WTC11 (cell line): ENCODE data around the gene PCSK4. TPM values are rescaled to one million over a fixed set of nuclear protein-coding genes. Genes with fewer than 3 reads are reported as not detected.

ENCODE experiments used
- ATAC-seq: fragments of 200-7000 bp; cut with Tn5 transposase; 2 replicates; pipeline ENCODE4 v1.10.0; 2021; ENCODE audit warnings: mild to moderate bottlenecking, moderate library complexity
- CTCF ChIA-PET: fragments of 300-600 bp; sonication (Branson Sonifier 250); formaldehyde crosslinking; loops from one replicate; lab custom pipeline; 2021; ENCODE audit warnings: antibody characterized with exemption; lab: Charles Lee
- POLR2A ChIA-PET: fragments of 350-600 bp; sonication (Branson Sonifier 250); formaldehyde crosslinking; loops from one replicate; lab custom pipeline; 2021; ENCODE audit warnings: antibody characterized with exemption; lab: Charles Lee
- DNase-seq: peaks from one replicate; pipeline ENCODE4 v3.0.0; 2021; ENCODE audit warnings: low spot score
- H3K27ac Mint-ChIP-seq: 2 replicates; pipeline ENCODE4 v1.8.0; 2021; ENCODE audit warnings: mixed read lengths
- H3K27me3 Mint-ChIP-seq: 2 replicates; pipeline ENCODE4 v1.8.0; 2021; ENCODE audit warnings: low read depth, mild to moderate bottlenecking, moderate library complexity, mixed read lengths
- H3K36me3 Mint-ChIP-seq: 2 replicates; pipeline ENCODE4 v1.8.0; 2021; ENCODE audit warnings: mixed read lengths
- H3K4me1 Mint-ChIP-seq: 2 replicates; pipeline ENCODE4 v1.8.0; 2022; ENCODE audit warnings: mixed read lengths
- H3K4me3 Mint-ChIP-seq: 2 replicates; pipeline ENCODE4 v1.8.0; 2021; ENCODE audit warnings: mild to moderate bottlenecking, moderate library complexity, mixed read lengths
- H3K9me3 Mint-ChIP-seq: 2 replicates; pipeline ENCODE4 v1.8.0; 2021; ENCODE audit warnings: mixed read lengths
- ATF1 ChIP-seq: sonication (generic); formaldehyde crosslinking; IDR thresholded peaks from 2 replicates; pipeline ENCODE4 v1.8.1; 2023; ENCODE audit warnings: mild to moderate bottlenecking, moderate library complexity, missing genetic modification reagents
- ELF4 ChIP-seq: sonication (generic); formaldehyde crosslinking; IDR thresholded peaks from 2 replicates; pipeline ENCODE4 v1.8.1; 2022; ENCODE audit warnings: low read depth, mild to moderate bottlenecking, moderate library complexity, missing genetic modification reagents
- ESRRA ChIP-seq: sonication (generic); formaldehyde crosslinking; IDR thresholded peaks from 2 replicates; pipeline ENCODE4 v1.8.1; 2022; ENCODE audit warnings: mild to moderate bottlenecking, missing genetic modification reagents, borderline replicate concordance
- ETV6 ChIP-seq: sonication (generic); formaldehyde crosslinking; IDR thresholded peaks from 2 replicates; pipeline ENCODE4 v1.8.1; 2022; ENCODE audit warnings: mild to moderate bottlenecking, missing genetic modification reagents
- FOXJ3 ChIP-seq: sonication (generic); formaldehyde crosslinking; IDR thresholded peaks from 2 replicates; pipeline ENCODE4 v1.9.0; 2021; ENCODE audit warnings: missing genetic modification reagents, mild to moderate bottlenecking, borderline replicate concordance
- FOXK1 ChIP-seq: sonication (generic); formaldehyde crosslinking; IDR thresholded peaks from 2 replicates; pipeline ENCODE4 v1.8.0; 2022; ENCODE audit warnings: mild to moderate bottlenecking, moderate library complexity, missing genetic modification reagents
- GRHL2 ChIP-seq: fragments of 250-450 bp; sonication (Bioruptor Pico); IDR thresholded peaks from 2 replicates; pipeline ENCODE4 v1.8.0; 2022; ENCODE audit warnings: mild to moderate bottlenecking, moderate library complexity; ENCODE audit not compliant: insufficient replicate concordance, severe bottlenecking
- IRF2 ChIP-seq: sonication (generic); formaldehyde crosslinking; IDR thresholded peaks from 2 replicates; pipeline ENCODE4 v1.8.0; 2022; ENCODE audit warnings: low read depth, missing genetic modification reagents, borderline replicate concordance
- KAT7 ChIP-seq: sonication (generic); formaldehyde crosslinking; IDR thresholded peaks from 2 replicates; pipeline ENCODE4 v1.8.1; 2023; ENCODE audit warnings: missing genetic modification reagents, mild to moderate bottlenecking, borderline replicate concordance
- MXD4 ChIP-seq: fragments of 250-450 bp; sonication (Bioruptor Pico); IDR thresholded peaks from 2 replicates; pipeline ENCODE4 v1.8.0; 2021; ENCODE audit warnings: mild to moderate bottlenecking, moderate library complexity, borderline replicate concordance
- MYBL2 ChIP-seq: sonication (generic); formaldehyde crosslinking; IDR thresholded peaks from 2 replicates; pipeline ENCODE4 v1.8.1; 2023; ENCODE audit warnings: mild to moderate bottlenecking, moderate library complexity, missing genetic modification reagents
- NFE2L1 ChIP-seq: sonication (generic); formaldehyde crosslinking; IDR thresholded peaks from 2 replicates; pipeline ENCODE4 v1.8.1; 2023; ENCODE audit warnings: missing genetic modification reagents
- NFYB ChIP-seq: sonication (generic); formaldehyde crosslinking; conservative IDR thresholded peaks from 2 replicates; pipeline ENCODE4 v1.8.0; 2022; ENCODE audit warnings: low read depth, missing genetic modification reagents
- NR2C2 ChIP-seq: sonication (generic); formaldehyde crosslinking; IDR thresholded peaks from 2 replicates; pipeline ENCODE4 v1.8.0; 2022; ENCODE audit warnings: mild to moderate bottlenecking, missing genetic modification reagents
- NR3C1 ChIP-seq: sonication (generic); formaldehyde crosslinking; conservative IDR thresholded peaks from 2 replicates; pipeline ENCODE4 v1.8.1; 2023; ENCODE audit warnings: low read depth, mild to moderate bottlenecking, missing genetic modification reagents
- USF1 ChIP-seq: sonication (generic); formaldehyde crosslinking; IDR thresholded peaks from 2 replicates; pipeline ENCODE4 v1.8.0; 2022; ENCODE audit warnings: mild to moderate bottlenecking, missing genetic modification reagents
- ZMAT4 ChIP-seq: fragments of 250-450 bp; sonication (Bioruptor Pico); IDR thresholded peaks from 2 replicates; pipeline ENCODE4 v1.9.0; 2021; ENCODE audit warnings: mild to moderate bottlenecking
- ZNF138 ChIP-seq: sonication (generic); formaldehyde crosslinking; conservative IDR thresholded peaks from 2 replicates; pipeline ENCODE4 v1.8.1; 2022; ENCODE audit warnings: mild to moderate bottlenecking, moderate library complexity, missing genetic modification reagents
- ZNF219 ChIP-seq: sonication (generic); formaldehyde crosslinking; IDR thresholded peaks from 2 replicates; pipeline ENCODE4 v1.8.0; 2023; ENCODE audit warnings: missing genetic modification reagents, mild to moderate bottlenecking, borderline replicate concordance
- ZNF281 ChIP-seq: sonication (generic); formaldehyde crosslinking; IDR thresholded peaks from 2 replicates; pipeline ENCODE4 v1.8.0; 2023; ENCODE audit warnings: mild to moderate bottlenecking, missing genetic modification reagents
- ZNF317 ChIP-seq: sonication (generic); formaldehyde crosslinking; IDR thresholded peaks from 2 replicates; pipeline ENCODE4 v1.8.1; 2023; ENCODE audit warnings: low read depth, mild to moderate bottlenecking, moderate library complexity, missing genetic modification reagents, borderline replicate concordance
- ZNF396 ChIP-seq: fragments of 250-450 bp; sonication (Bioruptor Pico); IDR thresholded peaks from 2 replicates; pipeline ENCODE4 v1.8.0; 2021; ENCODE audit warnings: mild to moderate bottlenecking, moderate library complexity, borderline replicate concordance
- ZNF416 ChIP-seq: fragments of 250-450 bp; sonication (Bioruptor Pico); IDR thresholded peaks from 2 replicates; pipeline ENCODE4 v1.9.0; 2021; ENCODE audit warnings: mild to moderate bottlenecking, inconsistent platforms
- total RNA-seq: library from RNA; stranded (reverse); gene quantifications from 3 replicates; pipeline ENCODE4 v1.2.3, GENCODE V29; 2021
- TF ChIP-seq, protein P1 (sequence below): fragments of 200-600 bp; IDR thresholded peaks from 2 replicates; pipeline ENCODE4 v1.8.0; 2022; ENCODE audit warnings: antibody characterized with exemption
- TF ChIP-seq, protein P2 (sequence below): fragments of 250-450 bp; sonication (Bioruptor Pico); IDR thresholded peaks from 2 replicates; pipeline ENCODE4 v2.1.2; 2022; ENCODE audit warnings: mild to moderate bottlenecking, moderate library complexity
- TF ChIP-seq, protein P3 (sequence below): fragments of 250-450 bp; sonication (Bioruptor Pico); IDR thresholded peaks from 2 replicates; pipeline ENCODE4 v1.8.0; 2021; ENCODE audit warnings: mild to moderate bottlenecking
- TF ChIP-seq, protein P4 (sequence below): sonication (generic); formaldehyde crosslinking; IDR thresholded peaks from 2 replicates; pipeline ENCODE4 v1.8.0; 2022; ENCODE audit warnings: mild to moderate bottlenecking, missing genetic modification reagents

The PCSK4 gene
- total RNA-seq, 1 experiment from 2014 or later: 22.4 TPM

DNA sequence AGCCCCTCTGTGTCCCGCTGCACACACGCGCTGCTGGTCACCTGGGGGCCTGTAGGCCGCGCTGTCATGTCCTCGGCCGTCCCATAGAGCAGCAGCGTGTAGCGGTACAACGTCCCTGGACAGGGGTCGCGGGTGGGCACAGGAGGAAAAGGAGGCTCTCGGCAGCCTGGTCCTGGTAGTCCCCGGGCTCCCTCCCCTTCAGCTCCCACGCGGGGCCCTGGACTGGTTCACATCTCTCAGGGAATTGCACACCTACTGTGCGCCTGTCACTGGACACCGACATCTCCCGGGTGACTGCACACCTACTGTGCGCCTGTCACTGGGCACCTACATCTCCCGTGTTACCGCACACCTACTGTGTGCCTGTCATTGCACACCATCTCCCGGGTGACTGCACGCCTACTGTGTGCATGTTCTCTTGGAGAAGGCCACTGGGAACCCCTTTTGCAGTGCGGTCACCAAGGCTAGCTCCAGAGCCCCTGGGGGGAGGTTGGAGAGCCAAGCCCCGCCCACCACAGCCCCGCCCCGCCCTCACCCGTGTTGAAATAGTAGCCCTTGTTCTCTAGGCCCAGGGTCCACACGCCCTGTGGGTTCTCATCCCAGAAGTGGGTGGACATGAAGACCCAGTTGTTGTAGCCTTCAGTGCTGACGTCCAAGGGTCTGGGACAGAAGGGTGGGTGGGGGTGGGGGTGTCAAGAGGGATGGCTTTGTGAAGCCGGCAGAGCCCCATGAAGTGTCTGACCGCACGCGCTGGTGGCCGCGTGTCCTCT lies 7.6 kb downstream of the PCSK4 start:
- no peaks in the 10 kb centered on the region; the same call in 1 of the 2 replicates for H3K36me3 Mint-ChIP-seq
- TF ChIP-seq NFE2L1 (CRISPR knock-in tag) (no peak), ZNF396 (CRISPR knock-in tag) (no peak), KAT7 (CRISPR knock-in tag) (no peak), NR3C1 (CRISPR knock-in tag) (no peak), USF1 (CRISPR knock-in tag) (no peak), ZNF416 (CRISPR knock-in tag) (no peak), ZNF317 (CRISPR knock-in tag) (no peak), FOXJ3 (no peak), ELF4 (CRISPR knock-in tag) (no peak), NFYB (CRISPR knock-in tag) (no peak), ZNF138 (CRISPR knock-in tag) (no peak), NR2C2 (CRISPR knock-in tag) (no peak), MXD4 (CRISPR knock-in tag) (no peak), ZNF219 (CRISPR knock-in tag) (no peak), ESRRA (CRISPR knock-in tag) (no peak), GRHL2 (CRISPR knock-in tag) (no peak)
- TF ChIP-seq, protein P1, sequence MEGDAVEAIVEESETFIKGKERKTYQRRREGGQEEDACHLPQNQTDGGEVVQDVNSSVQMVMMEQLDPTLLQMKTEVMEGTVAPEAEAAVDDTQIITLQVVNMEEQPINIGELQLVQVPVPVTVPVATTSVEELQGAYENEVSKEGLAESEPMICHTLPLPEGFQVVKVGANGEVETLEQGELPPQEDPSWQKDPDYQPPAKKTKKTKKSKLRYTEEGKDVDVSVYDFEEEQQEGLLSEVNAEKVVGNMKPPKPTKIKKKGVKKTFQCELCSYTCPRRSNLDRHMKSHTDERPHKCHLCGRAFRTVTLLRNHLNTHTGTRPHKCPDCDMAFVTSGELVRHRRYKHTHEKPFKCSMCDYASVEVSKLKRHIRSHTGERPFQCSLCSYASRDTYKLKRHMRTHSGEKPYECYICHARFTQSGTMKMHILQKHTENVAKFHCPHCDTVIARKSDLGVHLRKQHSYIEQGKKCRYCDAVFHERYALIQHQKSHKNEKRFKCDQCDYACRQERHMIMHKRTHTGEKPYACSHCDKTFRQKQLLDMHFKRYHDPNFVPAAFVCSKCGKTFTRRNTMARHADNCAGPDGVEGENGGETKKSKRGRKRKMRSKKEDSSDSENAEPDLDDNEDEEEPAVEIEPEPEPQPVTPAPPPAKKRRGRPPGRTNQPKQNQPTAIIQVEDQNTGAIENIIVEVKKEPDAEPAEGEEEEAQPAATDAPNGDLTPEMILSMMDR: no peak
- TF ChIP-seq, protein P2, sequence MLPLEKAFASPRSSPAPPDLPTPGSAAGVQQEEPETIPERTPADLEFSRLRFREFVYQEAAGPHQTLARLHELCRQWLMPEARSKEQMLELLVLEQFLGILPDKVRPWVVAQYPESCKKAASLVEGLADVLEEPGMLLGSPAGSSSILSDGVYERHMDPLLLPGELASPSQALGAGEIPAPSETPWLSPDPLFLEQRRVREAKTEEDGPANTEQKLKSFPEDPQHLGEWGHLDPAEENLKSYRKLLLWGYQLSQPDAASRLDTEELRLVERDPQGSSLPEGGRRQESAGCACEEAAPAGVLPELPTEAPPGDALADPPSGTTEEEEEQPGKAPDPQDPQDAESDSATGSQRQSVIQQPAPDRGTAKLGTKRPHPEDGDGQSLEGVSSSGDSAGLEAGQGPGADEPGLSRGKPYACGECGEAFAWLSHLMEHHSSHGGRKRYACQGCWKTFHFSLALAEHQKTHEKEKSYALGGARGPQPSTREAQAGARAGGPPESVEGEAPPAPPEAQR (CRISPR knock-in tag): no peak
- TF ChIP-seq, protein P3, sequence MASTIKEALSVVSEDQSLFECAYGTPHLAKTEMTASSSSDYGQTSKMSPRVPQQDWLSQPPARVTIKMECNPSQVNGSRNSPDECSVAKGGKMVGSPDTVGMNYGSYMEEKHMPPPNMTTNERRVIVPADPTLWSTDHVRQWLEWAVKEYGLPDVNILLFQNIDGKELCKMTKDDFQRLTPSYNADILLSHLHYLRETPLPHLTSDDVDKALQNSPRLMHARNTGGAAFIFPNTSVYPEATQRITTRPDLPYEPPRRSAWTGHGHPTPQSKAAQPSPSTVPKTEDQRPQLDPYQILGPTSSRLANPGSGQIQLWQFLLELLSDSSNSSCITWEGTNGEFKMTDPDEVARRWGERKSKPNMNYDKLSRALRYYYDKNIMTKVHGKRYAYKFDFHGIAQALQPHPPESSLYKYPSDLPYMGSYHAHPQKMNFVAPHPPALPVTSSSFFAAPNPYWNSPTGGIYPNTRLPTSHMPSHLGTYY: no peak
- TF ChIP-seq, protein P4, sequence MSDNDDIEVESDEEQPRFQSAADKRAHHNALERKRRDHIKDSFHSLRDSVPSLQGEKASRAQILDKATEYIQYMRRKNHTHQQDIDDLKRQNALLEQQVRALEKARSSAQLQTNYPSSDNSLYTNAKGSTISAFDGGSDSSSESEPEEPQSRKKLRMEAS (CRISPR knock-in tag): no peak
- ATAC-seq (no peak), DNase-seq (no peak)
- no peak overlapping the region for H3K4me3 Mint-ChIP-seq
- ChIA-PET CTCF (interaction anchor here (0.6 kb wide), 1 partner anchor 310 kb away, joined by 3 read pairs; no protein-coding TSS in a partner anchor), POLR2A (no interaction called here)
- H3K9me3 Mint-ChIP-seq: no peaks in the 10 kb centered on the region
- H3K4me1 Mint-ChIP-seq: peaks cover 7% of the 10 kb centered on the region; the same call in 1 of the 2 replicates
- H3K27me3 Mint-ChIP-seq: no peaks in the 10 kb centered on the region; the same call in 1 of the 2 replicates
- H3K27ac Mint-ChIP-seq: no peak overlapping the region

DNA sequence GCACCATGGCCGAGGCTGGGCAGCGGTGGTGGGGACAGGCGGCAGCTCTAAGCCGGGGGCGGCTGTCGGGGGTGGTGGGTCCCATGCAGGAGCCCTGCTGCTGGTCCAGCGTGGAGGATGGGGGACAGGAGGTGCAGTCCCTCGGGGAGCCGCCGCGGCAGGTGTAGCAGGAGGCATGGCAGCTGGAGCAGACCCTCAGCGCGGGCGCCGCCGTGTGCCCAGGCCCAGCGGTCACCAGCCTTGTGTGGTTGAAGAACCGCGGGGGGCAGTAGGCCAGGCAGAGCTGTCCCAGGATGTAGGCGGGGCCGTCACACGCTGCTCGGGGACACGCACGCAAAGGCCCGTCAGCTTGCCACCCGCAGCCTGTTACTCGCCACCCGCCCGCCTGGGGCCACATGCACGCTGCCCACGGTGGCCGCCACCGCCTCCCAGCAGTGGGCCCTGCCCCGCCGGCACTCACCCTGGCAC lies 8.2 kb downstream of the PCSK4 start:
- DNase-seq (no peak), ATAC-seq (no peak)
- POLR2A ChIA-PET: no interaction called here
- CTCF ChIA-PET: no interaction called here
- H3K36me3 Mint-ChIP-seq: peaks cover 4% of the 10 kb centered on the region
- H3K27me3 Mint-ChIP-seq: no peaks in the 10 kb centered on the region; the same call in 1 of the 2 replicates
- H3K27ac Mint-ChIP-seq: no peak overlapping the region
- H3K4me3 Mint-ChIP-seq: no peak overlapping the region
- no peaks in the 10 kb centered on the region for H3K9me3 Mint-ChIP-seq
- H3K4me1 Mint-ChIP-seq: peaks cover 7% of the 10 kb centered on the region; the same call in 1 of the 2 replicates
- TF ChIP-seq FOXK1 (CRISPR knock-in tag): no peak
- TF ChIP-seq ZNF281 (CRISPR knock-in tag): no peak
- no peak for TF ChIP-seq MYBL2 (CRISPR knock-in tag)
- TF ChIP-seq ZMAT4 (CRISPR knock-in tag): no peak
- TF ChIP-seq ETV6 (CRISPR knock-in tag): no peak
- TF ChIP-seq ATF1 (CRISPR knock-in tag): no peak
- TF ChIP-seq IRF2: no peak
